Stimulated activated naive B cell treated with anti-CD40 and anti-IgM and Interleukin-4, amounts not matched to agents 10 μg/mL and 1 μg/mL and 100 μg/mL, for 72 hours (primary cell): ENCODE results near the gene CRTC2.
"Not testable (repeated sequence)": the region's sequence is repeated elsewhere in the genome, so short reads cannot be mapped to it uniquely, and the experiment has no call there.

ENCODE experiments used
- ATAC-seq, 2 donors: fragments of 150-1000 bp; cut with Tn5 transposase; replicated peaks; 2 replicates each; pipeline ENCODE4 v1.10.0; 2021; ENCODE audit warnings: moderate library complexity in 1 of 2
- DNase-seq: peaks from one replicate; pipeline ENCODE4 v3.0.0; 2021
- H3K27ac Mint-ChIP-seq: one replicate; pipeline ENCODE4 v1.8.0; 2022; ENCODE audit warnings: mild to moderate bottlenecking, mixed read lengths
- H3K27me3 Mint-ChIP-seq, 2 donors: one replicate each; pipeline ENCODE4 v1.8.0; 2022; ENCODE audit warnings: mixed read lengths in 2 of 2
- H3K36me3 Mint-ChIP-seq, 2 donors: one replicate each; pipeline ENCODE4 v1.8.0; 2022; ENCODE audit warnings: mixed read lengths in 2 of 2, mild to moderate bottlenecking in 1 of 2
- H3K4me1 Mint-ChIP-seq, 2 donors: one replicate each; pipeline ENCODE4 v1.8.0; 2022; ENCODE audit warnings: mixed read lengths in 2 of 2, mild to moderate bottlenecking in 1 of 2
- H3K4me3 Mint-ChIP-seq, 2 donors: one replicate each; pipeline ENCODE4 v1.8.0; 2022; ENCODE audit warnings: mild to moderate bottlenecking in 2 of 2, mixed read lengths in 2 of 2, moderate library complexity in 1 of 2
- H3K9me3 Mint-ChIP-seq, 2 donors: one replicate each; pipeline ENCODE4 v1.8.0; 2022; ENCODE audit warnings: mixed read lengths in 2 of 2, mild to moderate bottlenecking in 1 of 2

The CRTC2 gene

GRCh38 chr1:153921080-153921802 is 37.2 kb downstream of the CRTC2 start:
- no peak for ATAC-seq
- no peaks in the 10 kb centered on the region for H3K9me3 Mint-ChIP-seq
- H3K36me3 Mint-ChIP-seq: peaks cover 12 to 23% of the 10 kb centered on the region in 2 donors
- peak overlapping the region; percentile 99 for H3K27ac Mint-ChIP-seq
- H3K27me3 Mint-ChIP-seq: no peaks in the 10 kb centered on the region
- peaks cover 27 to 52% of the 10 kb centered on the region in 2 donors for H3K4me1 Mint-ChIP-seq
- H3K4me3 Mint-ChIP-seq: peak overlapping the region; percentile 84 to 98
- no peak for DNase-seq

- DNase-seq: no peak
- H3K4me3 Mint-ChIP-seq: peak overlapping the region; percentile 69 to 98
- H3K36me3 Mint-ChIP-seq: peaks cover 17 to 27% of the 10 kb centered on the region in 2 donors
- peaks cover 29 to 61% of the 10 kb centered on the region in 2 donors for H3K4me1 Mint-ChIP-seq
- ATAC-seq: no peak
- H3K27me3 Mint-ChIP-seq: no peaks in the 10 kb centered on the region
- no peaks in the 10 kb centered on the region for H3K9me3 Mint-ChIP-seq
- peak overlapping the region; percentile 14 for H3K27ac Mint-ChIP-seq
Observed at GRCh38 chr1:153919876-153920852, 38.2 kb downstream of the CRTC2 start.

- Mint-ChIP-seq H3K36me3 (peaks cover 12 to 26% of the 10 kb centered on the region in 2 donors), H3K27ac (no peak overlapping the region)
Observed at GRCh38 chr1:153916297-153916696, 42.1 kb downstream of the CRTC2 start.

GRCh38 chr1:153912349-153912748 is 46.1 kb downstream of the CRTC2 start:
- DNase-seq (no peak), ATAC-seq (no peak)
- Mint-ChIP-seq H3K4me1 (peaks cover 8 to 29% of the 10 kb centered on the region in 2 donors), H3K27me3 (no peaks in the 10 kb centered on the region), H3K9me3 (peaks cover under 1 to 4% of the 10 kb centered on the region in 2 donors), H3K27ac (no peak overlapping the region), H3K4me3 (no peak overlapping the region), H3K36me3 (peaks cover 12 to 26% of the 10 kb centered on the region in 2 donors)

More at GRCh38 chr1:153916297-153916696, 42.1 kb downstream of the CRTC2 start:
- DNase-seq: no peak
- no peak overlapping the region for H3K4me3 Mint-ChIP-seq
- ATAC-seq: no peak
- peaks cover 0 to 4% of the 10 kb centered on the region in 2 donors for H3K9me3 Mint-ChIP-seq
- peaks cover 26 to 60% of the 10 kb centered on the region in 2 donors for H3K4me1 Mint-ChIP-seq
- H3K27me3 Mint-ChIP-seq: no peaks in the 10 kb centered on the region

GRCh38 chr1:153910560-153910959 is 47.9 kb downstream of the CRTC2 start:
- peaks cover 7 to 32% of the 10 kb centered on the region in 2 donors for H3K4me1 Mint-ChIP-seq
- peaks cover 14 to 32% of the 10 kb centered on the region in 2 donors for H3K36me3 Mint-ChIP-seq
- not testable (repeated sequence) for H3K9me3 Mint-ChIP-seq, H3K4me3 Mint-ChIP-seq, H3K27ac Mint-ChIP-seq, H3K27me3 Mint-ChIP-seq, DNase-seq, ATAC-seq

- peaks cover 10 to 44% of the 10 kb centered on the region in 2 donors for H3K4me1 Mint-ChIP-seq
- ATAC-seq: no peak
- peaks cover 20 to 37% of the 10 kb centered on the region in 2 donors for H3K36me3 Mint-ChIP-seq
- H3K27me3 Mint-ChIP-seq: no peaks in the 10 kb centered on the region
- DNase-seq: no peak
- H3K9me3 Mint-ChIP-seq: peaks cover 3 to 4% of the 10 kb centered on the region in 2 donors
- H3K27ac Mint-ChIP-seq: no peak overlapping the region
- H3K4me3 Mint-ChIP-seq: no peak overlapping the region
Observed at GRCh38 chr1:153908071-153908470, 50.3 kb downstream of the CRTC2 start.

GRCh38 chr1:153907134-153907533 is 51.3 kb downstream of the CRTC2 start:
- Mint-ChIP-seq H3K27ac (no peak overlapping the region), H3K36me3 (peaks cover 23 to 39% of the 10 kb centered on the region in 2 donors), H3K4me3 (no peak overlapping the region), H3K9me3 (peaks cover 3 to 4% of the 10 kb centered on the region in 2 donors), H3K27me3 (no peaks in the 10 kb centered on the region), H3K4me1 (peaks cover 13 to 48% of the 10 kb centered on the region in 2 donors)
- ATAC-seq: no peak
- DNase-seq: no peak

- no peak overlapping the region for H3K27ac Mint-ChIP-seq
- no peaks in the 10 kb centered on the region for H3K27me3 Mint-ChIP-seq
- peaks cover 0 to 3% of the 10 kb centered on the region in 2 donors for H3K9me3 Mint-ChIP-seq
- H3K36me3 Mint-ChIP-seq: peaks cover 20 to 33% of the 10 kb centered on the region in 2 donors
- no peak for DNase-seq
- H3K4me1 Mint-ChIP-seq: peaks cover 11 to 40% of the 10 kb centered on the region in 2 donors
- no peak for ATAC-seq
- no peak overlapping the region for H3K4me3 Mint-ChIP-seq
Observed at GRCh38 chr1:153906396-153906795, 52.0 kb downstream of the CRTC2 start.

GRCh38 chr1:153905908-153906307 is 52.5 kb downstream of the CRTC2 start:
- not testable (repeated sequence) for ATAC-seq, H3K4me3 Mint-ChIP-seq
- H3K4me1 Mint-ChIP-seq: peaks cover 11 to 36% of the 10 kb centered on the region in 2 donors

GRCh38 chr1:153903841-153904455 is 54.5 kb downstream of the CRTC2 start:
- Mint-ChIP-seq H3K27me3 (no peaks in the 10 kb centered on the region), H3K9me3 (peaks cover 0 to 3% of the 10 kb centered on the region in 2 donors), H3K4me3 (no peak overlapping the region), H3K4me1 (peaks cover 13 to 35% of the 10 kb centered on the region in 2 donors), H3K27ac (no peak overlapping the region), H3K36me3 (peaks cover 18 to 34% of the 10 kb centered on the region in 2 donors)
- DNase-seq (no peak), ATAC-seq (no peak)

More at GRCh38 chr1:153905908-153906307, 52.5 kb downstream of the CRTC2 start:
- DNase-seq, H3K9me3 Mint-ChIP-seq, H3K27me3 Mint-ChIP-seq: not testable (repeated sequence)
- Mint-ChIP-seq H3K36me3 (peaks cover 18 to 33% of the 10 kb centered on the region in 2 donors), H3K27ac (peak overlapping the region; percentile 59)

- Mint-ChIP-seq H3K4me3 (no peak overlapping the region), H3K9me3 (no peaks in the 10 kb centered on the region), H3K4me1 (peaks cover 17 to 36% of the 10 kb centered on the region in 2 donors), H3K27me3 (no peaks in the 10 kb centered on the region), H3K27ac (peak overlapping the region; percentile 20), H3K36me3 (peaks cover 17 to 34% of the 10 kb centered on the region in 2 donors)
- DNase-seq (no peak), ATAC-seq (no peak)
Observed at GRCh38 chr1:153899509-153899908, 58.9 kb downstream of the CRTC2 start.
